ENCODE measurements around the gene ACSL1.

The ACSL1 gene

DNA sequence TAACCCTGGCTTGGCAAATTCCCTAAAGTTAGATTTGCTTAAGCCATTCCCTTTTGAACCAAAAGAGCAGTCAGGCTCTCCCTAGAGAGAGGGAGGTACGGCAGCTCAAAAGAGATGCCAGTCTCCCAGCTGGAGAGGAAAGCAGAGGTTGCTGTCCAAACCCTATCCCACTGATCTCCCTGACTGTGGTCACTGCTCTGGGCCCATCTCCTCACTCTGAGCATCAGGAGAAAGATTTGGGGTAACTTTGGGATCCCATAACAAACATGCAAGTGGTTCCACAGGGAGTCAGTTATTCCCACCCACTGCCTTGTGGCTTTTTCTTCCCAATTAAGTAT lies 17.1 kb downstream of the ACSL1 start:
- DNase-seq = no peak

GRCh38 chr4:184807797-184808712 lies 17.7 kb downstream of the ACSL1 start:
- DNase-seq = no peak

- no peak for DNase-seq
These were observed 18.5 kb downstream of the ACSL1 start for GRCh38 chr4:184807256-184807655.

GRCh38 chr4:184806711-184807110 lies 19.1 kb downstream of the ACSL1 start:
- DNase-seq = no peak

DNA sequence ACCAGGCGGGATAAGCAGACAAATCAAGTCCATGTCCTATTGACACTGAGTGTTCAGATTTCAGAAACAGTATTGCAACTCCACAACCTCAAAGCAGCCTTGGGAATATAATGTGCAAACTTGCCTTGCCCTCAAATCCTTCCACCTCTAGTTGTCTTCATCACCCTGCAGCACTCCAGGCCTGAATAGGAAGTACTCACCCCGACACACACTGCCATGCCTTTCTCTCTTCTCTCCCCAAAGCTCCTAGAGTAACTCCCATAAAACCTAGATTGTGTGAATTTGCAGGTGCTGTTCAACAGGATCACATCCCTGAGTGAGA lies 19.6 kb downstream of the ACSL1 start:
- no peak for DNase-seq

DNA sequence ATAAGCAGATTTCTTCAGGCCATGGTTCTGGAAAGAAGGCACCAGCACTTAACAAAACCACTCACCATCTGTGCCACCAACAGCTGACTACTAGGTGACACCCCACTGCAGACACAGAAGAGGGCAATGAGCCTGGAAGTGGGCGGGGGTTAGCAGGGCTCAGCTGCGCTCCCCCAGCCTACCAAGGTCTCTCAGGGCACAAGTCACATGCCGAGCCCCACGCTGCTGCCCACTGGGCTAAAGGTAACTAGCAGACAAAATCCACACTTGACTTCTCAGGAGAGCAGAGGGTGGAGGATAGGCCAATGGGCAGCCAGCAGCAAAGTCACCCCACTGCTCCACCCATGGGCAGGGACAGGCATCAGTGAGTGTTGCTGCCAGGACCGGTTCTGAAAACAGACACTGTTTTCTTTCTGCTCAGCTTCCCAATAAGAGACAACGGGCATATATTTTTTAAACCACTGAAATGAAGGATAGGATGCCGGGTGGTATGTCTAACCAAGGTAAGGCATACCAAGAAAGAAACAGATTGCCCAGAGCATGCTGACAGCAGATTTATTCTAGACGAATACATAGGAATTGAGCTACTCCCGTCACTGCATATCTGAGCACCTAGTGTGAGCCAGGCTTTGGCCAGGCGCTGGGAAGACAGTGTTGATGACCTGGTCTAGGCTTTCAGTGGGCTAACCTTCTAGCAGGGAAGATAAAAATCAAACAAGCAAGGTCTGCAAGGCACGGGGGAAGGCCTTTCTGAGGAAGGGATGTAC lies 20.1 kb downstream of the ACSL1 start:
- no peak for DNase-seq

GRCh38 chr4:184804621-184805020 lies 21.1 kb downstream of the ACSL1 start:
- DNase-seq = no peak

GRCh38 chr4:184803874-184804273 lies 21.9 kb downstream of the ACSL1 start:
- DNase-seq = no peak

DNA sequence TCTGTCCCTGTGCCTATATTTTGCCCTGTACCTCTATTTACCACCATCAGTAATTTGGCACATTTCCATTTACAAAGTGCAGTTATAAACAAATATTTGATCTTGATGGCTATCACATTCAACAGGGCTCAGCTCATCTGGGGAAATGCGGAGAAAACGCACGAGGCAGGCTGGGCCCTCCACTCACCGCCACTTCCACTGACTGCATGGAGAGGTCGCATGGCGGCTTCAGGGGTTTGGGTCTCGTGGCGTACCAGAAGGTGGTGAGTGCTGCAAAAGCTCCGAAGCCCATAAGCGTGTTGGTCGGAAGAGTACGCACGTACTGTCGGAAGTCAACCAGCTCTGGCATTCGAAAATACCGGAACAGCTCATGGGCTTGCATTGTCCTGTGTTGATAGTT lies 22.6 kb downstream of the ACSL1 start:
- DNase-seq = no peak

- DNase-seq = no peak
These were observed 23.1 kb downstream of the ACSL1 start for GRCh38 chr4:184802697-184803015.

DNA sequence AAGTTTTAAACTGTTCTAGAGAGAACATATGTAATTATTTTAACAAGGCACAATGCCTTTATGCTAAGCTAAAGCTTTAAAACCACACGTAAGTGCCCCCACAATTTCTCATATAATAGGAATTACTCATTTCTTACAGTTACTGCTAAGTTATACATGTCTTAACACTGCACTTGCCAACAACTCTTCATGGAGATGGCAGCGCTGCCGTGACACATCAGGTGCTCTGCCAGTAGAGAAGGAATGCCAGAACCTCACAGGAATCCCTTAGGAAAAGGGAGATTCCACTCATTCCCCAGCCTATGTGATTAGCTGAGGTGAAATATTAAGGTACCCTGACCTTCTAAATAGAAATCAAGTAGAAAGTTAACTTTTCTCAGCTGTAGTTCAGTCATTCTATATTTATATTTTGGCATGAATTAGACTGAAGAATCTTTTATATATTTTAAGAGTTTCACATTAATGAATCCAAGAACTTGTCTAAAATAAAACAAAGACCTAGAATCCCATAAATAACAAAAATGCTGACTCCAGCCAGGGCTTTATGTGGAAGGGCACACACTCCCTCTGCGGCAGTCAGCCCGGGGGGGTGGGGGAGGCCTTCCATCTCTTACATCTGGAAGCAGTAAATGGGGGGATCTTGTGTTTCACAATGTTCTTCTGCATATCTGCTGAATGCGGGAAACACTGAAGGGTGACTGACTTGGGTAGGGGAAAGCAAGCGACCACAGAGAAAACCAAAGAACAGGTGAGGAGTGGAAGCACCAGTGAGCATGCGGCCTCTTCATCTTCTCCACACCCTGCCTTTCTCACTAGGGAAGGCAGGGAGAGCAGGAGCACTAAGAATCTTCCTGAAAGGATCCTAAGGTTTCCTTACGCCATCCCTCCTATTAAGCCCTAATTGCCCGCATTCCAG lies 23.7 kb downstream of the ACSL1 start:
- DNase-seq = no peak

DNA sequence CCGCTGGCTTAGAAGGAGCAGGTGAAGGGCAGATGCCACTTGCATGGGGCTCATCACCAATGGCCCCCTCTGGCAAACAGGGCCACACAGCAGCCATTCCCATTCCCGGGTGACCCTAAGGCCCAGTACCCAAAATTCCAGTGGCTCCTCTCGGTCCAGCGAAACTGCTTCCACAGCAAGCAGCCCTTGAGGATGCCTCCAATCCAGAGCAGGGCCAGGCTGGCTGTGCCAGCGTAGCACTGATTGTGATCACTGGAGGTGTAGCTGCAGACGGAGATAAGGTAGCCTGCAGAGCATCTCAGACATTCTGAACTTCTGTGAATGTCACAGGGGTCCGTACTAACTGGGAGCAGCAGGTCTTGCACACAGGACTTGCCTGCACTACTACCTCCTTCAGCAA lies 27.3 kb downstream of the ACSL1 start:
- DNase-seq = no peak

DNA sequence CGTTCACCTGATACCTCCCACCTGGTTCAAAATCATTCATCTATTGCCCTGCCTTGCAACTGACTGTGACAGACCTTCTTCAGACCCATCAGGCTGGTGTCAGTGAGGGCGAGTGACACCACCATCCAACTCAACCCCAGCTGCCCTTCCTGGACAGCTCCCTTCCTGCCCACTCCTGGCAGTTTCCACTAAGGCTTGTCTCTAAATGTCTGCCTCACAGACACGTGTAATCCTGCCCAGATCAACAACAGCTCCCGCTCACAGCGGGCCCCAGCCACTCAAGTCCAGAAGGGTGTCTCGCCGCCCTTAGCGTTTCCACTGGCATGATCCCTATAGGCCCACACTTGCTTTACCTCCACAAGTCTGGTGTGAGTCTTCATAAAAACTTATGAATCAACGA lies 28.9 kb downstream of the ACSL1 start:
- DNase-seq = no peak

DNA sequence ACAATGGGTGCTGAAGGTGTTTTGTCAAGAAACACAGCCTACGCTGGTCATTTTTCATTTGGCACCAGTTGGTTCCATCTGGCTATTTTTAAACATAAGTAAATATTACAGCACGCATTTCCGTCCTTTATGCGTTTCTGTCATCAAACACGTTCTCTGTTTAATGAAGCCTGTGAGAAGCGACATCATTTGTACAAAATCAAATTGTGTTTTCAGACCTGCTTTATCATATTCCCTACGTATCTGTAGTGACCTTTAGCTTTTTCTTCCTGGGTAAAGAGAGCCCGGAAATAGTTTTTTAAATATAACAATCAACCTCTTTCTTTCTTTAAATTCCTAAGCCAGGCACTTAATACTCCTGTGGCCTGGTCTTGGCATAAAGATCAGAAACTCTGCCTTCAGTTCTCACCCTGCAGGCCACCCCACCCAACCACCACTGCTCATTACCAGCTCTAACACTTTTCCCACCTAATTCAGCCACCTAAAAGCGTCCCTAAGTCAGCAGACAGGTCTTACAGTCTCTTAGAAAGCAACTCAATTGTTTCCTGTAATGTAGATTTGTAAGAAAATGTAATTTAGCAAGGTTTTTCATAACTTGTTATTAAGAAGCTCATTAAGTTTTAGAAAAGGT lies 30.4 kb downstream of the ACSL1 start:
- DNase-seq = no peak

GRCh38 chr4:184794470-184794869 lies 31.3 kb downstream of the ACSL1 start:
- DNase-seq = no peak

DNA sequence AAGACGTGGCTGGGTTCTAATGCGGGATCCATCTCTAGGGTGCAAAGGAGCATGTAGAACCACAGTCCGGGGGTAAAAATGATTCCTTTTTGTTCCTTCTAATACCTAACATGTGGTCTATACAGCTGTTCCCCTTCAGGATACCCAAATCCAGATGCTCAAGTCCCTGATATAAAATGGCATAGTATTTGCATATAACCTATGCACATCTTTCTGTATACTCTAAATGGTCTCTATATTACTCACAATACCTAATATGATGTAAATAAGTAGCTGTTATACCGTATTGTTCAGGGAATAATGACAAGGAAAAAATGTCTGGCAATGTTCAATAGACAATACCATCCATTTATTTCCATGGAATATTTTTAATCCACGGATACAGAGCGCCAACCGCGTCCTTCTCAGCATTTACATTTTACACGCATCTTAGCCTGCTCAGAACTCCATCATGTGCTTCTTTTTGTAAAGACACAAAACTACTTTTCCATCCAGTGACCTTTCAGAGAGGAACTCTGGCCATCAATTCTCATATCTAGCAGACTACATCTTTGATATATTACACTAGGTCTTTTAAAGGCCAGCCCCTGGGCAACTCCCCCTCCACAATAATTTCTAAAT lies 31.9 kb downstream of the ACSL1 start:
- no peak for DNase-seq

GRCh38 chr4:184792950-184793555 lies 32.7 kb downstream of the ACSL1 start:
- DNase-seq = peak; percentile 24

DNA sequence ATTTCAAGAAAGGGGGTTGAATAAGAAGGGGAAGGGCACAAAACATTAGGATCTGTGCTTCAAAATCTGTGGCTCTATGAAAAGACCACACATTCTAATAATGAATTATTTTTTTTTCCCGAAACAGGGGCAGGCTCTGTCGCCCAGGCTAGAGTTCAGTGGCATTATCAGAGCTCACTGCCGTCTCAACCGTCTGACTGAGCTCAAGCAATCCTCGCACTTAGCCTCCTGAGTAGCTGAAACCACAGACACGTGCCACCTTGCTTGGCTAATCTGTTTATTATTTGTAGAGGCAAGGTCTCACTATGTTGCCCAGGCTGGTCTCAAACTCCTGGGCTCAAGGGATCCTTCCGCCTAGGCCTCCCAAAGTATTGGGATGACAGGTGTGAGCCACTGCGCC lies 33.4 kb downstream of the ACSL1 start:
- DNase-seq = no peak

DNA sequence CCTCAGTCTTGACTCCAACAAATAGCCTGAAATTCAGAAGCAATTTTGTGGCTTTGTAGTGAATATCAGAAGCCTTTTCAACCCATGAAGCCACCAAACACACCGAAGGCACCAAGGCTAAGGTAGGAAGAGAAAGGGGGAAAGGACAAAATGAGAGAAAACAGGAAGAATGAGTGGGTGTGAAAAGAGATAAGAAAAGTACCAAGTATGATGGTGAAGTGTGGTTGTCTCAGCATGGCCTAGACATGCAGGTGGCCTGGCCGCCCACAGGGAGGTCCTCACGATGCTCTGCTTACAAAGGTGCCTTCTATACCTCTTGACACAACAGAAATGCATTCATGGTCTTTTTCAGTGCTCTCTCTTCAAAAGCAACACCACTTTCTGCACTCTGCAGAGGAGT lies 34.9 kb downstream of the ACSL1 start:
- no peak for DNase-seq

DNA sequence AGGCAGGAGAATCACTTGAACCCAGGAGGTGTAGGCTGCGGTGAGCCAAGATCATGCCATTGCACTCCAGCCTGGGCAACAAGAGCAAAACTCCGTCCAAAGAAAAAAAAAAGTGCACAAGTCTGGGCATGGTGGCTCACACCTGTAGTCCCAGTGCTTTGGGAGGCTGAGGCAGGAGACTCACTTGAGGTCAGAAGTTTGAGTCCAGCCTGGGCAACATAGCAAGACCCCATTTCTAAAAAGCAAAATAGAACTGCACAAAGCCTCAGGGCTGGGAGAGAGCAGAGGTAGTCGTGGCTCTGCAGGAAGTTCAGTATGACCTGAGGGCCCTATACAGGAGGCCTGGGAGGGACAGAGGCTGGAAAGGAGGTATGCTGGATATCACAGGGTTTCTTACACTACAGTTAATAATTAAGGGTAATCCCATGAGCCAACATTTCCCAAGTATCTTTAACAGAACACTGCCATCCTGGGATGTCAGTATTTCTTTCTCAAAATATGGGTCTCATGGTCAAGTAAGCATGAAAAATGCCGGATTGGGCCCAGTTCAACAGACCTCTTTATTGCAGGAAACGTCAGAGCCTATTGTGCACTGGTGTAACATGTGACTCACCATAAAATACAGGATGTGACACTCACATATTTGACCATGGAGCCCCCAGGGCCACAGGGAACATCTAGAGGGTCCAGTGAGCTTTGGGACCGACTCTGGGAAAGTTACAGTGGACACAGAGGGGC lies 37.8 kb downstream of the ACSL1 start:
- DNase-seq = no peak

DNA sequence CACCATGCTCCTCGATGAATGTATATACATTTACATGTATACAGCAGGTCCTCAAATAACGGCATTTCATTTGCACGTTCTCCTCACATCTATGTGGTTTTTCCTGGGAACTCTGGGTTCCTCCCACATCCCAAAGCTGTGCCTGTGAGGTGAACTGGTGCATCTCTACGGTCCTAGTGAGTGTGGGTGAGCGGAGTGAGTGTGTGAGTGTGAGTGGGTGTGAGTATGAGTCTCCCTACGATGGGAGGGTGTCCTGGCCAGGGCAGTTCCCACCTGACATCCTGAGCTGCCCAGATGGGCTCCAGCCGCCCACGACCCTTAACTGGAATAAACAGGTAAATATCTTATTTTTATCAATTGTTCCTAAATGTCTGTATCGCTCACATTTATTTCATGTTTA lies 40.0 kb downstream of the ACSL1 start:
- no peak for DNase-seq
